Fibroblast of skin of back (primary cell): Measurements from ENCODE around the gene TSEN54.

Source experiments
- DNase-seq: peaks from one replicate; pipeline ENCODE4 v3.0.0-alpha.2; 2013

Gene TSEN54

GRCh38 chr17:75546181-75546580 lies 29.9 kb downstream of the TSEN54 start:
- no peak for DNase-seq

- no peak for DNase-seq
These were observed 30.8 kb downstream of the TSEN54 start for GRCh38 chr17:75547091-75547490.

- DNase-seq: no peak
These were observed 32.5 kb downstream of the TSEN54 start for GRCh38 chr17:75548813-75549212.

GRCh38 chr17:75549246-75550138 lies 33.2 kb downstream of the TSEN54 start:
- no peak for DNase-seq

- DNase-seq: no peak
These were observed 33.8 kb downstream of the TSEN54 start for GRCh38 chr17:75550139-75550465.

GRCh38 chr17:75551266-75551665 lies 34.9 kb downstream of the TSEN54 start:
- no peak for DNase-seq

GRCh38 chr17:75552425-75553294 lies 36.3 kb downstream of the TSEN54 start:
- peak; percentile 61 for DNase-seq

- no peak for DNase-seq
These were observed 37.2 kb downstream of the TSEN54 start for GRCh38 chr17:75553295-75554110.

- no peak for DNase-seq
These were observed 39.4 kb downstream of the TSEN54 start for GRCh38 chr17:75555679-75556153.

GRCh38 chr17:75557075-75557851 lies 40.9 kb downstream of the TSEN54 start:
- no peak for DNase-seq

- no peak for DNase-seq
These were observed 41.7 kb downstream of the TSEN54 start for GRCh38 chr17:75557852-75558665.

GRCh38 chr17:75558666-75559530 lies 42.6 kb downstream of the TSEN54 start:
- DNase-seq: no peak

- DNase-seq: no peak
These were observed 43.7 kb downstream of the TSEN54 start for GRCh38 chr17:75559958-75560533.

- no peak for DNase-seq
These were observed 45.7 kb downstream of the TSEN54 start for GRCh38 chr17:75561927-75562603.

GRCh38 chr17:75563063-75563758 lies 46.9 kb downstream of the TSEN54 start:
- no peak for DNase-seq

GRCh38 chr17:75564195-75564594 lies 47.9 kb downstream of the TSEN54 start:
- DNase-seq: no peak

- DNase-seq: no peak
These were observed 48.7 kb downstream of the TSEN54 start for GRCh38 chr17:75565066-75565465.

GRCh38 chr17:75565618-75566017 lies 49.3 kb downstream of the TSEN54 start:
- no peak for DNase-seq
